GM19397 (cell line): ENCODE data around the gene RAB35.
"Not testable (repeated sequence)": the region's sequence is repeated elsewhere in the genome, so short reads cannot be mapped to it uniquely, and the experiment has no call there.

Experiments used
- ATAC-seq: cut with Tn5 transposase; IDR thresholded peaks from one replicate; pipeline ENCODE4 v1.9.1; 2021; ENCODE audit warnings: mild to moderate bottlenecking, moderate library complexity; ENCODE audit not compliant: unreplicated experiment

RAB35 gene

GRCh38 chr12:120064054-120064940 lies 52.3 kb downstream of the RAB35 start:
- no peak for ATAC-seq

GRCh38 chr12:120062976-120063579 lies 53.5 kb downstream of the RAB35 start:
- ATAC-seq: no peak

- no peak for ATAC-seq
Measured at GRCh38 chr12:120061575-120062214, 54.9 kb downstream of the RAB35 start.

GRCh38 chr12:120060717-120061116 lies 55.8 kb downstream of the RAB35 start:
- ATAC-seq: no peak

DNA sequence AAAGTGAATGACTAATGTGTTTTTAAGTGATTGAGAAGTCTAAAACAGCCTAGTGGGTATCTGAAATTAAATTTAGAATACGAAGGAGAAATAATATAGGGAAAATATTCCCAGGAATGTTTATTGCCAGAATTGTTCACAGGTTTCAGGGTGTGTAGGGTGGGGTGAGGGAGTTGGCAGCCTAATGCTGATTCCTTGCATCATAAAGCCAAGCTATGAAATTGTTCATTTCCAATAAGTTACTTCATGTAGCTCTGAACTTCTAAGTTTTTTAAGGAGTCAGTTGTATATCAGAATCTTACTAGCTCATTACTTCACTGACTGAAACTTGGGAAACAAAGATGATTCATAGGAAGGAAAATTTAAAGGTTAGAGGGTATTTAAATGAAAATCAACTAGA lies 56.4 kb downstream of the RAB35 start:
- no peak for ATAC-seq

- no peak for ATAC-seq
Measured at GRCh38 chr12:120056739-120057138, 59.8 kb downstream of the RAB35 start.

- ATAC-seq: no peak
Measured at GRCh38 chr12:120055231-120056000, 61.1 kb downstream of the RAB35 start.

- ATAC-seq: no peak
Measured at GRCh38 chr12:120054293-120054692, 62.3 kb downstream of the RAB35 start.

- no peak for ATAC-seq
Measured at GRCh38 chr12:120051535-120051934, 65.0 kb downstream of the RAB35 start.

GRCh38 chr12:120049426-120049825 lies 67.1 kb downstream of the RAB35 start:
- no peak for ATAC-seq

DNA sequence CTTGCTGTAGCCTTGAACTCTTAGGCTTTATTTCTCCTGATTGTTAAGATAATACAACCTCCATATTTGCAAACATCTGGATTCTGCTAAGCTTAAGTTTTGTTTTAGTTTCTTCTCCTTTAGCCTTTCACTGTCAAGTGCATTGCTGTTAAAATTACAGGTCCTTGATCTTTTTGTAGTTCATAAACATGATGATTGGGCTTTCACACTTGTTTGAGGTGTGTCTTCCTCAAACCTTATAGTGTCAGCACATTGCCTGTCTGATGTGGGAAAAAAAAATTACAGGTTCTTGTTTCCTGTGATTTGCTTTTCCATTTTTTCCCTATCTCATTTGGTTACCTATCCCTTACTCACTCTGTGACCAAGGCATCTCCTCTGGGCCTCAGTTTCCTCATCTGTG lies 68.3 kb downstream of the RAB35 start:
- no peak for ATAC-seq

GRCh38 chr12:120047072-120047471 lies 69.5 kb downstream of the RAB35 start:
- ATAC-seq: no peak

GRCh38 chr12:120045367-120045766 lies 71.2 kb downstream of the RAB35 start:
- ATAC-seq: not testable (repeated sequence)
